Hematopoietic multipotent progenitor cell (in vitro differentiated cells): ENCODE results near the gene CLTC. TPM values are rescaled to one million over a fixed set of nuclear protein-coding genes. Genes with fewer than 3 reads are reported as not detected.
"Not testable (repeated sequence)": the region's sequence is repeated elsewhere in the genome, so short reads cannot be mapped to it uniquely, and the experiment has no call there.

Experiments used
- DNase-seq, 3 donors: peaks; one replicate each; pipeline ENCODE4 v3.0.0-alpha.2; 2011 to 2015; ENCODE audit warnings: low read depth in 2 of 3, low spot score in 2 of 3
- total RNA-seq: library from RNA; depleted of rRNA; stranded (reverse); fragments of >200 nt; gene quantifications from one replicate; pipeline ENCODE4 v1.2.3, GENCODE V29; 2012

Gene CLTC
- 124 TPM for total RNA-seq

DNA sequence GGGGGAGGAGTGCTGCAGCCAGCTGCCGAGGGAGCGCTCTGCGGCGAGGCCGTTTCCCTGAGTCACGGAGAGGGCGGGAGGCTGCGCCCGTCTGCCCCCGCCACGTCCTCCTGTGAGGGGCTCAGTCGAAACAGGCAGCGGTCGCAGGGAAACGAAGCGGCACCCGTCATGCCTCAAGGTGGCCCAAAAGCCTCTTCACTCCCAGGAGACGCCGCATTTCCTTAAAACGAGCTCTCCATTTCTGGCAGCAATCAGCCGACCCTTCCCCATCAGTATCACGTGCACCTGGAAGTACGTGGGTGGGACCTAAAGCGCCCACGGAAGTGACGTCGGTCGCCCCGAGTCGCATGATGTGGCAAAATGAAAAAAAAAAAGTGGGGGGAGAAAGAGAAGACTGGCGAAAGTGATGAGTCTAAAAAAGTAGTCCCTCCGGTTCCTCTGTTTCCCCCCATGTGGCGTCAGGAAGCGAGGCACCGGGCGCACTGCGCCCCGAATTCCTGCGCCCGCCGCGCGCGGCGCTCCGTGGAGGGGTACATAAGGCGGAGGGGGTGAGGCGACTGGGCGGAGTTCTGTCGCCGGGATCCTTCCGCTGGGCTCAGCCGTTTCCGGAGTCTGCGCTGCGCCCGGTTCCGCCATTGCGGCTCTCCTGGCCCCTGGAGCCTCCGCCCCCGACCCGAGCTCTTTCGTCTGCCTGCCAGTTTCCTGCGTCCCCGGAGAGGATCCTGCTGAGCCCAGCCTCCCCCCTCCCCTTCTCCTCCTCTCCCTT lies at the start of gene CLTC:
TSS of gene CLTC (plus strand) at position 598 of the 766 bp plus-strand sequence. CDS start 237 bp downstream, outside the sequence.
- peak; percentile 96 to 99 (median 98) for DNase-seq

DNA sequence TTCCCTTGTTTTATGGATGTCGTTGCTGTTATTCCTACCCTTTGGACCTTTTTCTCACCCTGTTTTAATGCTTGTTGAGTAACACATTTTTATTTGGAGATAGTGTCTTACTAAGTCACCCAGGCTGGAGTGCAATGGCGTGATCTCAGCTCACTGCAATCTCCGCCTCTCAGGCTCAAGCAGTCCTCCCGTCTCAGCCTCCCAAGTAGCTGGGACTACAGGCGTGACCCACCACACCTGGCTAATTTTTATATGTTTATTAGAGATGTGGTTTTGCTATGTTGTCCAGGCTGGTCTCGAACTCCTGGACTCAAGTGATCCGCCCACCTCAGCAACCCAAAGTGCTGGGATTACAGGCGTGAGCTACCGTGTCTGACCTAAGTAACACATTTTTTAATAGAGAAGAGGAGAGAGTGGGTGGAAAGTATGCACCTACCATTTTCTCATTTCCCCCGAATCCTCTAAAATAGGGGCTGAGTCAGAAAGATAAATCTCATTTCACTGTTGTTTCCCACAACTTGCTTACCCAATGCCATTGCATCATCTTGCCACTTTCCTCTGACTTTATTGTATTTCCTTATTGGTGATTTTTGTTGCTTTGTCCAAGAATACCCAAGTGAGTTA lies 47.3 kb upstream of the CLTC start:
- no peak for DNase-seq

DNA sequence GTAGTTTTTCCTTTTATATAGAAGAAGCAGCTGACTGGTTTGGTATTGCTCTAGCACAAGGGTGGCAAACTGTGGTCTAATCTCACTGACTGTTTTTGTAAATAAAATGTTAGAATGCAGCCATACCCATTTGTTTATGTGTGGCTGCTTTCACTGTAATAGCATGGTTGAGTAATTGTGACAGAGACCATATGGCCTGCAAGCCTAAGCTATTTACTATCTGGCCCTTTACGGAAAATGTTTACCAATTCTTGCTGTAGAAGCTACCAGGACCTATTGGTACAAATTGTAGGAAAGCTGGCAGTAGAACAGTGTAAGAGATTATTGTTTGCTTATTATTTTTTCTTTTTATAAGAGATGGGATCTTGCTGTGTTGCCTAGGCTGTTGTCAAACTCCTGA lies 35.5 kb upstream of the CLTC start:
- not testable (repeated sequence) for DNase-seq

DNA sequence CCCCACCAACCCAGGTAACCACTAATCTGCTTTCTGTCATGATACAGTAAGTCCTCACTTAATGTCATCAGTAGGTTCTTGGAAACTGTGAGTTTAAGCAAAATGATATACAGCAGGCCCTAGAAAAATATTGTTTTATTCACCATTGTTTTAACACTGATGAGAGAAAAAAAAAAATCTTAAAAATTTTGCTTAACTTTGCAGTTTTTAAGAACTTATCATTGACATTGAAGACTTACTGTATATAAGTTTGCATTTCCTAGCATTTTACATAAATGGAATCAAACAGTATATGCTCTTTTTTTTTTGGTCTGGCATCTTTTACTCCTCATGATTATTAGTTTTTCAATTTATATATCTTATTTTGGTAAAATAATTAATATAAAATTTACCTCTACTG lies 19.5 kb upstream of the CLTC start:
- DNase-seq: no peak

DNA sequence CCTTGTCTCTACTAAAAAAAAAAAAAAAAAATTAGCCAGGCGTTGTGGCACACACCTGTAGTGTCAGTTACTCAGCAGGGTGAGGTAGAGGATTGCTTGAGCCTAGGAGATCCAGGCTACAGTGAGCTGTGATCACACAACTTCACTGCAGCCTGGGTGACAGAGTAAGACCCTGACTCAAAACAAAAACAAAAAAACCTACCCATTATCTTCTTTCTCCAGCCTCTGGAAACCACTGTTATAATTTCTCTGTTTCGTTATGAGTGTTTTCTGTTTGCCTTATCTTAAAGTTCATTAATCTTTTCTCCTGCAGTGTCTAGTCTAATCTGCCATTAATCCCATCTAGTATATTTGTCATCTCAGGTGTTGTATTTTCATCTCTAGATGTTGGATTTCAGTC lies 18.6 kb upstream of the CLTC start:
- DNase-seq: no peak

DNA sequence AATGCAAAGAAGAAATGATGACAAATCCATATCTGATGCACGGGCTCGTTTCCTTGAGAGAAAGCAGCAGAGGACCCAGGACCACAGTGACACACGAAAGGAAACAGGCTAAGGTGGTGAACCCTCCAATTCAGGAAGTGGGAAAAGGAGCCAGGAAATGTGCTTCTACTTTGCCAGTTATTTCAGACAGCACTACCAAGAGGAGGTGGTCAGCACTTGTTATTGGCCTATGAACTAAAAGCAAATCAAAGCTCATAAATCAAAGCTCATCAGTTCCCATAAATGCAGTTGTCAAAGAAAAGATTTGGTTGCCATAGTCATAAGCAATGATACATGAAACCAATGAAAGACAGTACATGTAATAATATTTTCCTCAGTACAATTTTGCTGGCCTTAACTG lies 12.6 kb upstream of the CLTC start:
- no peak for DNase-seq

DNA sequence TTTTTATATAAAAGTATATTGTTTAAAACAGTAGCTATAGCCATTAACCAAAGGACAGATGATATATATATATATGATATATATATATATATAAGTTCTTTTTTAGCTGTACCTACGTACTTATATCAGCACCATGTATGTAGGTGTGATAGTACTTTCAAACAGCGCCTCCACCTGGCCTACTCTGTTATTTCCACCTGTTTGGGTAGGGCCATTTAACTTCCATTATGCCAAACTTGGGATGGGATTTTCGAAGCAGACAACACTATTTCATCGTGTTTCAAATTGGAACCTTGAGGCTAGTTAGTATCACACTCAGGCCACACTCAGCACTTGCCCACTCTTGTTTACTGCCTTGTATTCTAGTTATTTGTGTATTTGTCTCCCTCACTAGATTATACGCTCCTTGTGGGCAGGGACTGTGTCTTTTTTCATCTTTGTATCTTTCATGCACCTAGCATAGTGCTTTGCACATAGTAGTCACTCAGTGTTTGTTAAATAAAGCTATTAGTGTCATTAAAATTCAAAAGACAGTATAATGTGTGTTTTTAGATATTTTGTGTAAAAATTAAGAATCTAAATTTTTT lies 11.8 kb upstream of the CLTC start:
- DNase-seq: peak in 1 of 3 donors; percentile 25

DNA sequence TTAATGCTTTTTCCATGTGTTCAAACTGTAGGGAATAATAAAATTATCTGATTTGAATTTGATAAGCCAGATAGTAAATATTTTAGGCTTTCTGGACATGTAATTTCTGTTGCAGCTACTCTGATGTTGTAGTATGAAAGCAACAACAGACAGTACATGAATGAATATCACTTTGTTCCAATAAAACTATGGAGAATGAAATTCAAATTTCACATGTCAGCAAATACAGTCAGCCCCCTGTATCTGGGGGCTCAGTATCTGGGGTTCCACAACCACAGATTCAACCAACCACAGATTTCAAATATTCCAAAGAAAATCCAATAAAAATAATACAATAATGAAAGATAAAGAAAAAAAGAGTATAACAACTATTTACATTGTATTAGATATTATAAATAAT lies 8.2 kb upstream of the CLTC start:
- no peak for DNase-seq

DNA sequence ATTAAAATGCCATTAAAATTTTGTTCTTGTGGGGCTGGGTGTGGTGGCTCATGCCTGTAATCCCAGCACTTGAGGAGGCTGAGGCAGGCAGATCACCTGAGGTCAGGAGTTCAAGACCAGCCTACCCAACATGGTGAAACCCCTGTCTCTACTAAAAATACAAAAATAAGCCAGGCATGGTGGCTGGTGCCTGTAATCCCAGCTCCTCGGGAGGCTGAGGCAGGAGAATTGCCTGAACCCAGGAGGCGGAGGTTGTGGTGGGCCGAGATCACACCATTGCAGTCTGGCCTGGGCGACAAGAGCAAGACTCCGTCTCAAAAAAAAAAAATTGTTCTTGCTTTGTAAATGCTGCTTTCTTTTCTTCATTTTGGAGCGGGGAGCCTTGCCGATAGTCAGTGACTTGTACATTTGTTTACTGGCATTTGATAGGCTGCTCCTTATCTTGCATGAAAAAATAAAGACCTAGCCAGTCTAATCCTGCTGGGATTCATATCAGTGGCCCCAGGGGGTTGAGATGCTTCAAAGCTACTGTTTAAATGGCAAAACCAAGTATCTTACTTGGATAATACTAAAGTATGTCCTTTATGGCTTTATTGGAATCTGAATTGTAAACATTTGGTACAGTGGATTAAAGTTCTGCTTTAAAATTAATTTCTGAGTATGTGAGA lies 3.3 kb upstream of the CLTC start:
- no peak for DNase-seq

DNA sequence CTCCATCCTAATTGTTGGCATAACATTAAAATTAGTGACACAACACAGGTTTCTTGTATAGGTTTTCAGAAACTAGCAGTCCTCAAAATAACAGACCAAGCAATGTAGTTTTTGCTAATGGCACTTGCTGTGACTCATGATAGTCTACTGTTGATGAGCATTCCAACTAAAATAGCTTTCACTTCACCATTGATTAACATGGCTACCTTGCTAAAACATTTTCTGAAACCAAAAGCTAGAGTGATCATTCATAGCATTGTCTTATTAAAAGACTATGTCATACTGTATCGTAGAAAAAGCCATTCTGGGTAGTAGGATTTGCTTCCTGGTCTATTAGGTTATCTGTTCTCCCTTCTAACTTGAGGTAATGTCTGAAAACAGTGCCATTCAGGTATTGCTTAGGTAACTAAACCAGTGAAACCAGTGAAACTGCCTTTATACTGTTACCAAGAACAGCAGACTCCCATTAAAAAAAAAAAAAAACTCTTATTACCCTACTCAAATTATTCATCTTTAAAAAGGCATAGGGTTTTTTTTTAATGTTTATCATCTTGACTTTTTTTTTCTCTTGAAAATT lies 2.5 kb upstream of the CLTC start:
- DNase-seq: no peak

DNA sequence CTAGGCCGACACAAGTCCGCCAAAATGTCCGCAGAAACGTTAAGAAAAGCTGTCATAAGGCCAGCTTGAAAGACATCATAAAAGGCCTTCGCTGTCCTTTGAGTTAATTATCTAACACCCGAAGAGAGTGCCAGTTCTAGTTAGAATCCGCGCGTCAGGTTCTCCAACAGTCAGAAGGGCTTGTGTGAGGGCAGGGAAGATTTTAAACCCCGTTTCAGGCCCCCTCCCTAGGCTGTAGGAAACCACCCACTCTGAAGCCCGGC lies 729 bp upstream of the CLTC start:
- no peak for DNase-seq

DNA sequence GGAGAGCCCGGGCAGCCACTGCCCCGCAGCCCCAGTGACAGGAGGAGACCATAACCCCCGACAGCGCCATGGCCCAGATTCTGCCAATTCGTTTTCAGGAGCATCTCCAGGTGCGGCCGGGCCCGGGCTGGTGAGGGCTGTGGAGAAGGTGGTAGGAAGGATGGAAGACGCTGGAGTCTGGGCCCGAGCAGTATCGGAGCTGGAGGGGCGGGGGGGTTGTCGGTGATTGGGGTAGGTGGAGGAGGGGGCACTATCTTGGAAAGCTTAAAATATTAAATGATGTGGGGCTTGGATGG lies 317 bp downstream of the CLTC start:
- DNase-seq: no peak

DNA sequence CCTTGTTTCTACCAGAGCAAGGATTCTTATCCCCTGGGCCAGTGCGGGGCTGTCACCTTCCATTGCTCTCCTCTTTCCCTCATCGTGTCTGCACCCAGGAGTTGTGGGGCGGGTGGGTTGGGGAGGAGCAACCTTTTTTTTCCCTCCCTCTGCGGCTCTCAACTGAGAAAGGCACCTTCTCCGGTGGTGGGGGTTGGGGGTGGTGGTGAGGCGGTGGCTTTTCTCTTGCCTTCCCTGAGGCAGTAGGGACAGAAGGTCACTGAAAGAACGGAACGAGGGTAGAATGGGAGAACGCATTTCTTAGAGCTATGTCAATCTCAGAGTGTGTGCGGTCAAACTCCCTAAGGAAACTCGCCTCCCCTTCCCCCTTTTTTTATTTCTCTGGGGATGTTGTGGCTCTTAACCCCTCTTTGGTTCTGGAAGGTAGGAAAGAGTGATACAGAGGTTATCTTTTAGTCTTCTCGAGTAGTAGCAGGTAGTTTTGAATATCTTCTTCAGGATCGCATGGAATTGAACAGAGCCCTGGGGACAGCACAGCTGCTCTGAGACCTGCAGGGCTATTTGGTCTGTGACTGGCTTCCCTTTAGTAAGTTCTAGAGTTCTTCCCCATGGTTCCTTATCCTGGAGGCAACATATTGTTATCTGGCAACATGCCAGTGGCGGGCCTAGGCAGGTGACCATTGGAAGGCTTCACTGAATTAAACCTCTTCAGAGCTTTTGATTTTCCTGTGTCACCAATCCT lies 994 bp downstream of the CLTC start:
- peak in 1 of 3 donors; percentile 42 for DNase-seq

DNA sequence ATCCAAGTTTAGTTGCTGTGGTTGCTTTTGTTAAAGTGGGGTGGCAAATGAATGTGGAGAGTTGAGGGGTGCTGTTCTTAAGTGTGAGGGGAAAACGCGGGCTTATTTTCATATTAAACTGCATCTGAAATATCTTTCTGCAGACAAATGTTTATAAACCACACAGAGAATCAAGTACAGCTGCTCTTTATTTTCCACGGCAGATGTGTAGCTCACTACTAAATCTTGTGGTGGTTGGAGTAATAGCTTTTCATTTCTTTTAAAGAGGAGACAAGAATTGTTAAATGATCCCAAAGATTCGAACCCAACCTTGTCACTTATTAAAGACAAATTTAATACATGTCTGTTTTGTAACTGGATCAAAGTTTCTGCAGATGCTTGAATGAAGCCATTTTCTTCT lies 2.1 kb downstream of the CLTC start:
- no peak for DNase-seq

DNA sequence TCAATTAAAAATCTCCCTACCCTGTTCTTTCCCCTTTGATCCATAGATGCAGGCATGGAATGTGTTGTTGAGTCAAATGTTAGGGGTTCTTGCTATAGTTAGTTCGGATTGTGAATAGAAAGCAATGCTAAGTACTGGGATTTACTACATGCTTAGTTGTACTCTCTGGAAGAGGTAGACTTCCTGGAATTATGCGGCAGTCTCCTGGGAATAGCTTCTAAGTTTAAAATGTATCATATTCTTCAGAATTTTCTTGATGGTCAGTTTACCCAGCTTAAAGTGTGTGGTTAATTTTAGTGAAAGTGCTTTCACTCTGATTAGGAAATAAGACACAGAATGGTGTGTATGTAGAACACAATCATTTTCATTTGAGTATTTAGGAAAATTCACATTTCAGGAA lies 3.5 kb downstream of the CLTC start:
- no peak for DNase-seq

DNA sequence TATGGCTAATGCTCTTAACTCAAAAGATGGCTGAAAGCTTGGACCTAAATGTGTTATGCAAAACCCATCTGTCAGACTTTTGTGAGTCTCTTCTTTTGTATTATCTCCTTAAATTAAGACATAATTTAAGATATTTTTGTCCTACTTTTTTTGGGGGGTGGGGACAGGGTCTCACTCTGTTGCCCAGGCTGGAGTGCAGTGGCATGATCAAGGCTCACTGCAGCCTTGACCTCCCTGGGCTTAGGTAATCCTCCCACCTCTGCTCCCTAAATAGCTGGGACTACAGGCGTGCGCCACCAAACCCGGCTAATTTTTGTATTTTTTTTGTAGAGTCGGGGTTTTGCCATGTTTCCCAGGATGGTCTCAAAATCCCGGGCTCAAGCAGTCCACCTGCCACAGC lies 7.1 kb downstream of the CLTC start:
- no peak for DNase-seq

DNA sequence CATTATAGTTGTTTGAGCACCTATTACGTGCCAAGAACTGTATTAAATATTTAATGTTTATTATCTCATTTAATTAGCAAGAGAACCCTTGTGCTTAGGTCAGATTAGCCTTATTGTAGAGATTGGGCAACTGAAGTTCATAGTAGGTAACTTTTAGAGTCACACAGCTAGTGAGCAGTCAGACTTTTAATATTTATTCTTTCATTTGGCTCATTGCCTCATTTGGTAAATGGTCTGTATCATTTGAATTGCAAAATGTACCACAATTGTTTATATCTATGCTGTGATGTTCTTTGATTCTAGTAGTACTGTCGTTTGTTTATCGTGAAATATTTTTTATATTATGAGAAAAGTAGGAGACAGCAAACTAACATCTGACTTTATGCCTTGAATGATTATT lies 7.6 kb downstream of the CLTC start:
- no peak for DNase-seq

DNA sequence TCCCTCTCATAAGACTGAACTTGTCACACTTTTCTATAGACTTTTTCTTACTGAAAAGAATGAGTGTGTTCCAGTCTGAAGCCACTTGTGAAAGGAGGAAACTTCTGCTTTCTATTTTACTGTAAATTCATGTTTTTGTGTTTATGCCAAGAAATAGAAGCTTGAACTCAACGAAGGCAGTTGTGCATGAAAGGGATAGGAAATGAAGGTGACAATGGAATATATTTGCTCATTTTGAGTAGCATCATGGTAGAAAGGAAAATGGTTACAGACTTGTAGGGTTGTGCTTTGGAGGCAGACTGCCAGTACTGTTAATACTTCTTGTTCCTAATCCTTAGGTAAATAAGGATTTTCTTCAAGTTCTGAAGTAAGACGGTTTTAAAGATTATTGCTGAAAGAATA lies 8.1 kb downstream of the CLTC start:
- DNase-seq: peak in 1 of 3 donors; percentile 66

DNA sequence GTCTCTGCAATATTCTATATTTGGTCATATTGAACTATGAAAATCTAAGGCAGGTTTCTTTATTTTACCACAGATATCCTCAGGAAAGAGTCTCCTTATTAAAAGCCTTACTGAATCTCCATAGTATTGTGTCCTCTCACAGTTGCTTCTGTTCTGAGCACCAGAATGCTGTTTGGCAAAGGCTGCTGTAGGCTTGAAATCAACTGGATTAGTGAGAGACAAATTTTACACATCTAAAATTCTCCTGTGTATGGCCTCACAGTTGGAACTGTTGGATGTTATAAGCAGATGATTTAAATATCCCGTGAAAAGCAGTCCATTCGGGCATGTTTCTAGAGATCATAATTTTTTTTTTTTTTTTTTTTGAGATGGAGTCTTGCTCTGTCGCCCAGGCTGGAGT lies 9.5 kb downstream of the CLTC start:
- no peak for DNase-seq

DNA sequence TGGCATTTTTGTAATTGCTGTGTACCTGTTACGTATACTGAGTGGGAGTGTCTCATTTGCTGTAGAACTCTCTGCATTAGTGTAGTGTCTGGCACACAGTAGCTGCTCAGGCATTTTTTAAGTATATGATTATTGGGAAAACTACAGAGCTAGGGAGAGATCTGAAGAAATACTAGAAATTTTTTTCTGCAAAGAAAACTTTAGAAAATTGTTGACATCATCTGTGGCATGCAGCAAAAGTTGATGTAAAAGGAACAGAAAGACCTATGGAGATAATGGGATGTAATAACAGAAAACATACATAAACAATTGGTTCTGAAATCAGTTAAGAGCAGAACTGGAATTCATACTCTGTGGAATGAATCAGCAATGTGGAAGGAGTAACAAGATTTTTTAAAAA lies 11.6 kb downstream of the CLTC start:
- DNase-seq: no peak

DNA sequence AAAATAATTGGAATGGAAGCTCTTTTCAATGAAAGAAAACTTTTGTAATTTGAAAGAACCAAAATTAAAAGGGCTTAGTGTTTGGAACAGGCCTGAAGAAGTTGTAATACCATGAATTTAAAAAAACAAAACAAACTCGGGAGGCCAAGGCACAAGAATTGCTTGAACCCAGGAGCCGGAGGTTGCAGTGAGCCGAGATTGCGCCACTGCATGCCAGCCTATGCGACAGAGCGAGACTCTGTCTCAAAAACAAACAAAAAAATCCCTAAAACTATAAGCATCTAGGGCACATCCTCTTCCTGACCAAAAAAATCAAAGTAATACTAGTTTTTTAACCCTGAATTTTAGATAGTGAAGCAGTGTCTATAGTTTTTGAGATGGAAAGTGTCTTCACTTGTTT lies 12.7 kb downstream of the CLTC start:
- no peak for DNase-seq
